ENCODE measurements around the gene LRRC75B. TPM values are rescaled to one million over a fixed set of nuclear protein-coding genes. Genes with fewer than 3 reads are reported as not detected.
A peak's percentile ranks its signal among the peaks of the same experiment; 100 is the strongest.

The LRRC75B gene
- total and polyA plus RNA-seq, 2 of the 13 experiments (the other 11 are each of a cell fraction or from before 2014, with no cell fraction given): 11.8 to 34.8 TPM

GRCh38 chr22:24578355-24579257 lies 14.3 kb downstream of the LRRC75B start (continued):
- TF ChIP-seq, protein P1, sequence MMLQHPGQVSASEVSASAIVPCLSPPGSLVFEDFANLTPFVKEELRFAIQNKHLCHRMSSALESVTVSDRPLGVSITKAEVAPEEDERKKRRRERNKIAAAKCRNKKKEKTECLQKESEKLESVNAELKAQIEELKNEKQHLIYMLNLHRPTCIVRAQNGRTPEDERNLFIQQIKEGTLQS (CRISPR knock-in tag; IDR thresholded peaks at IDR 0.05): no peak
- TF ChIP-seq NCOA1 (CRISPR knock-in tag; IDR thresholded peaks at IDR 0.05): peak; percentile 82
- peak; percentile 93 for TF ChIP-seq HMG20B (CRISPR knock-in tag; conservative IDR thresholded peaks at IDR 0.05)
- no peak for TF ChIP-seq ZBTB42 (CRISPR knock-in tag; IDR thresholded peaks at IDR 0.05)
- peak; percentile 98 for TF ChIP-seq TCF7 (IDR thresholded peaks at IDR 0.05; ENCODE audit: low read depth)
- no peak for TF ChIP-seq SIN3B (IDR thresholded peaks at IDR 0.05; ENCODE audit: low read length)
- TF ChIP-seq, protein P2, sequence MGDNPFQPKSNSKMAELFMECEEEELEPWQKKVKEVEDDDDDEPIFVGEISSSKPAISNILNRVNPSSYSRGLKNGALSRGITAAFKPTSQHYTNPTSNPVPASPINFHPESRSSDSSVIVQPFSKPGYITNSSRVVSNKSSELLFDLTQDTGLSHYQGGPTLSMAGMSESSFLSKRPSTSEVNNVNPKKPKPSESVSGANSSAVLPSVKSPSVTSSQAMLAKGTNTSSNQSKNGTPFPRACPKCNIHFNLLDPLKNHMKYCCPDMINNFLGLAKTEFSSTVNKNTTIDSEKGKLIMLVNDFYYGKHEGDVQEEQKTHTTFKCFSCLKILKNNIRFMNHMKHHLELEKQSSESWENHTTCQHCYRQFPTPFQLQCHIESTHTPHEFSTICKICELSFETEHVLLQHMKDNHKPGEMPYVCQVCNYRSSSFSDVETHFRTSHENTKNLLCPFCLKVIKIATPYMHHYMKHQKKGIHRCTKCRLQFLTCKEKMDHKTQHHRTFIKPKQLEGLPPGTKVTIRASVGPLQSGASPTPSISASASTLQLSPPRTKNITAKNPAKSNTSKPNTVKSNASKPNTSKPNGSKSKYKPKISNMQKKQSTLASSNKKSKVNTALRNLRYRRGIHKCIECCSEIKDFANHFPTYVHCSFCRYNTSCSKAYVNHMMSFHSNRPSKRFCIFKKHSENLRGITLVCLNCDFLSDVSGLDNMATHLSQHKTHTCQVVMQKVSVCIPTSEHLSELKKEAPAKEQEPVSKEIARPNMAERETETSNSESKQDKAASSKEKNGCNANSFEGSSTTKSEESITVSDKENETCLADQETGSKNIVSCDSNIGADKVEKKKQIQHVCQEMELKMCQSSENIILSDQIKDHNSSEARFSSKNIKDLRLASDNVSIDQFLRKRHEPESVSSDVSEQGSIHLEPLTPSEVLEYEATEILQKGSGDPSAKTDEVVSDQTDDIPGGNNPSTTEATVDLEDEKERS (CRISPR knock-in tag; IDR thresholded peaks at IDR 0.05): 0 out of 2 replicates have a peak, but pooled peaks have one; percentile 26
- TF ChIP-seq ZNF644 (CRISPR knock-in tag; IDR thresholded peaks at IDR 0.05; ENCODE audit: low read depth): 0 out of 2 replicates have a peak, but pooled peaks have one; percentile 30
- peak; percentile 70; the same call in 1 of the 2 replicates for TF ChIP-seq SIX1 (CRISPR knock-in tag; IDR thresholded peaks at IDR 0.05; ENCODE audit: borderline replicate concordance)
- 0 out of 2 replicates have a peak, but pooled peaks have one; percentile 17 for TF ChIP-seq POGK (CRISPR knock-in tag; conservative IDR thresholded peaks at IDR 0.05)
- no peak for TF ChIP-seq CENPX (CRISPR knock-in tag; IDR thresholded peaks at IDR 0.05)
- peak; percentile 93 for TF ChIP-seq ELF3 (CRISPR knock-in tag; IDR thresholded peaks at IDR 0.05)
- TF ChIP-seq, protein P3, sequence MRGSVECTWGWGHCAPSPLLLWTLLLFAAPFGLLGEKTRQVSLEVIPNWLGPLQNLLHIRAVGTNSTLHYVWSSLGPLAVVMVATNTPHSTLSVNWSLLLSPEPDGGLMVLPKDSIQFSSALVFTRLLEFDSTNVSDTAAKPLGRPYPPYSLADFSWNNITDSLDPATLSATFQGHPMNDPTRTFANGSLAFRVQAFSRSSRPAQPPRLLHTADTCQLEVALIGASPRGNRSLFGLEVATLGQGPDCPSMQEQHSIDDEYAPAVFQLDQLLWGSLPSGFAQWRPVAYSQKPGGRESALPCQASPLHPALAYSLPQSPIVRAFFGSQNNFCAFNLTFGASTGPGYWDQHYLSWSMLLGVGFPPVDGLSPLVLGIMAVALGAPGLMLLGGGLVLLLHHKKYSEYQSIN (CRISPR knock-in tag; IDR thresholded peaks at IDR 0.05; ENCODE audit: borderline replicate concordance): no peak
- no peak for TF ChIP-seq AGO1 (IDR thresholded peaks at IDR 0.05; ENCODE audit: low read depth, low read length, poor library complexity, severe bottlenecking)
- no peak for TF ChIP-seq ZNF510 (CRISPR knock-in tag; IDR thresholded peaks at IDR 0.05; ENCODE audit: low read depth)
- TF ChIP-seq ZNF530 (CRISPR knock-in tag; IDR thresholded peaks at IDR 0.05; ENCODE audit: low read depth): no peak
- no peak for TF ChIP-seq EED (CRISPR knock-in tag; IDR thresholded peaks at IDR 0.05)
- TF ChIP-seq SAP130 (CRISPR knock-in tag; IDR thresholded peaks at IDR 0.05; ENCODE audit: low read depth): peak; percentile 88
- TF ChIP-seq, protein P4, sequence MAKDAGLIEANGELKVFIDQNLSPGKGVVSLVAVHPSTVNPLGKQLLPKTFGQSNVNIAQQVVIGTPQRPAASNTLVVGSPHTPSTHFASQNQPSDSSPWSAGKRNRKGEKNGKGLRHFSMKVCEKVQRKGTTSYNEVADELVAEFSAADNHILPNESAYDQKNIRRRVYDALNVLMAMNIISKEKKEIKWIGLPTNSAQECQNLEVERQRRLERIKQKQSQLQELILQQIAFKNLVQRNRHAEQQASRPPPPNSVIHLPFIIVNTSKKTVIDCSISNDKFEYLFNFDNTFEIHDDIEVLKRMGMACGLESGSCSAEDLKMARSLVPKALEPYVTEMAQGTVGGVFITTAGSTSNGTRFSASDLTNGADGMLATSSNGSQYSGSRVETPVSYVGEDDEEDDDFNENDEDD (CRISPR knock-in tag; IDR thresholded peaks at IDR 0.05; ENCODE audit: borderline replicate concordance): peak; percentile 16; the same call in 1 of the 2 replicates
- no peak for TF ChIP-seq MBNL3 (CRISPR knock-in tag; conservative IDR thresholded peaks at IDR 0.05)
- TF ChIP-seq SALL1 (CRISPR knock-in tag; IDR thresholded peaks at IDR 0.05): peak; percentile 91; the same call in 1 of the 2 replicates
- no peak for TF ChIP-seq ZNF674 (CRISPR knock-in tag; IDR thresholded peaks at IDR 0.05; ENCODE audit: low read depth)

All from HepG2 (cell line).